Body of pancreas (tissue), 4 donors: Measurements from ENCODE around the gene NDUFA13.

Experiments used
- POLR2A ChIP-seq, 3 donors: fragments of 450-650 bp; IDR thresholded peaks; one replicate each; pipeline ENCODE4 v1.6.1; 2016; ENCODE audit warnings: antibody characterized with exemption in 3 of 3, mild to moderate bottlenecking in 2 of 3
- TF ChIP-seq, protein P1 (sequence below), 7 experiments: fragments of 450-650 bp in 4 of 7; fragments of 200-600 bp in 3 of 7; sonication (generic) in 3 of 7; IDR thresholded peaks; one replicate each; pipeline ENCODE4 v1.5.1; 2016 to 2019; ENCODE audit warnings: antibody characterized with exemption in 7 of 7

DNA sequence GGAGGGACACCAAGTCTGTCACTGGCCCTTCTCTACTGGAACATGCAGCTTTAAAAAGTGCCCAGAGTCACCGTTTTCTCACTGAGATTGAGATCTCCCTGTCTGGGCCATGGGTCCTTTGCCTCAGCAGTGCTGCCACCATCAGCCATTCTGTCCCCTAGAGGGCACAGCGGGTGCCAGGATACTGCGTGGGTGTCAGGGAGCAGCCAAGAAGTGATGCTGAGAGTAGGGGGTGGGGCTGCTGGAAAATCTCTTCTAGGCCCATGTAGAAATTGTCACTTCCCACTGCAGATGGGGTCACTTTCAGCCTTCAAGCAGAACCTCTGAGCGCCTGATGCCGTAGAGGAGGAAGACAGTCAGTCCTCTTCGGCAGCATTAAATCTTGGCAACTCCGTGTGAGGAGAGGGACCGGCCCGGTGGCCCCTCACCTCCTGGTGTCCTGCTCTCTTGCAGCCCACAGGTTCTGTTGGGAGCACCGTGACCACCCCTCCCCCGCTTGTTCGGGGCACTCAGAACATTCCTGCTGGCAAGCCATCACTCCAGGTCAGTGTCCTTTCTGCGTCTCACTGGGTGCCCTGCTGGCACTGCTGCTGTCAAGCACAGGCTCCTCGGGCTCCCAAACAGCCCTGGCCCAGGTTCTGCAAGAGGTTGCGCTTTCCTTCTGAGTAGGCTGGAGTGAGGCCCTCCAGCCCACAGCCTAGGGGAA lies 22.0 kb upstream of the NDUFA13 start:
- TF ChIP-seq, protein P1, sequence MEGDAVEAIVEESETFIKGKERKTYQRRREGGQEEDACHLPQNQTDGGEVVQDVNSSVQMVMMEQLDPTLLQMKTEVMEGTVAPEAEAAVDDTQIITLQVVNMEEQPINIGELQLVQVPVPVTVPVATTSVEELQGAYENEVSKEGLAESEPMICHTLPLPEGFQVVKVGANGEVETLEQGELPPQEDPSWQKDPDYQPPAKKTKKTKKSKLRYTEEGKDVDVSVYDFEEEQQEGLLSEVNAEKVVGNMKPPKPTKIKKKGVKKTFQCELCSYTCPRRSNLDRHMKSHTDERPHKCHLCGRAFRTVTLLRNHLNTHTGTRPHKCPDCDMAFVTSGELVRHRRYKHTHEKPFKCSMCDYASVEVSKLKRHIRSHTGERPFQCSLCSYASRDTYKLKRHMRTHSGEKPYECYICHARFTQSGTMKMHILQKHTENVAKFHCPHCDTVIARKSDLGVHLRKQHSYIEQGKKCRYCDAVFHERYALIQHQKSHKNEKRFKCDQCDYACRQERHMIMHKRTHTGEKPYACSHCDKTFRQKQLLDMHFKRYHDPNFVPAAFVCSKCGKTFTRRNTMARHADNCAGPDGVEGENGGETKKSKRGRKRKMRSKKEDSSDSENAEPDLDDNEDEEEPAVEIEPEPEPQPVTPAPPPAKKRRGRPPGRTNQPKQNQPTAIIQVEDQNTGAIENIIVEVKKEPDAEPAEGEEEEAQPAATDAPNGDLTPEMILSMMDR (IDR thresholded peaks at IDR 0.05), result no peak
- TF ChIP-seq POLR2A (IDR thresholded peaks at IDR 0.05), result no peak
